ENCODE data around the gene MARK2. TPM values are rescaled to one million over a fixed set of nuclear protein-coding genes. Genes with fewer than 3 reads are reported as not detected.
"Not testable (repeated sequence)": the region's sequence is repeated elsewhere in the genome, so short reads cannot be mapped to it uniquely, and the experiment has no call there.

Gene MARK2
- total and polyA plus RNA-seq, 11 donors: 17.0 to 53.5 (median 37.5) TPM

- Histone ChIP-seq H3K27ac (no peak overlapping the region), H3K36me3 (peaks cover 0 to 27% (median 11%) of the 10 kb centered on the region in 9 donors), H3K9me3 (no peaks in the 10 kb centered on the region), H3K4me3 (no peak overlapping the region), H3K27me3 (no peaks in the 10 kb centered on the region), H3K4me1 (peaks cover 5 to 90% (median 26%) of the 10 kb centered on the region in 12 donors)
- DNase-seq (no peak), ATAC-seq (no peak)
- whole genome bisulfite sequencing, 4 donors: 95 to 97% (median 96%) methylated on average over 4 of the region's 4 CpGs
- intact Hi-C loops (cut with DNase I): no loop called here
- no peak for TF ChIP-seq POLR2A (IDR thresholded peaks at IDR 0.05)
These were observed 15.8 kb downstream of the MARK2 start for GRCh38 chr11:63854696-63855095.

- H3K27me3 ChIP-seq: no peaks in the 10 kb centered on the region
- intact Hi-C loops (cut with DNase I): no loop called here
- ATAC-seq (no peak), DNase-seq (no peak)
- H3K4me3 ChIP-seq: no peak overlapping the region
- peak overlapping the region in 1 of 12 donors; percentile 66 for H3K27ac ChIP-seq
- peaks cover 0 to 28% (median 15%) of the 10 kb centered on the region in 9 donors for H3K36me3 ChIP-seq
- TF ChIP-seq POLR2A (IDR thresholded peaks at IDR 0.05) (no peak), CTCF (IDR thresholded peaks at IDR 0.05) (no peak)
- peaks cover 5 to 79% (median 22%) of the 10 kb centered on the region in 12 donors for H3K4me1 ChIP-seq
- 84 to 89% (median 88%) methylated on average over 2 of the region's 2 CpGs for WGBS, 4 donors
- no peaks in the 10 kb centered on the region for H3K9me3 ChIP-seq
These were observed 17.1 kb downstream of the MARK2 start for GRCh38 chr11:63855975-63856374.

DNA sequence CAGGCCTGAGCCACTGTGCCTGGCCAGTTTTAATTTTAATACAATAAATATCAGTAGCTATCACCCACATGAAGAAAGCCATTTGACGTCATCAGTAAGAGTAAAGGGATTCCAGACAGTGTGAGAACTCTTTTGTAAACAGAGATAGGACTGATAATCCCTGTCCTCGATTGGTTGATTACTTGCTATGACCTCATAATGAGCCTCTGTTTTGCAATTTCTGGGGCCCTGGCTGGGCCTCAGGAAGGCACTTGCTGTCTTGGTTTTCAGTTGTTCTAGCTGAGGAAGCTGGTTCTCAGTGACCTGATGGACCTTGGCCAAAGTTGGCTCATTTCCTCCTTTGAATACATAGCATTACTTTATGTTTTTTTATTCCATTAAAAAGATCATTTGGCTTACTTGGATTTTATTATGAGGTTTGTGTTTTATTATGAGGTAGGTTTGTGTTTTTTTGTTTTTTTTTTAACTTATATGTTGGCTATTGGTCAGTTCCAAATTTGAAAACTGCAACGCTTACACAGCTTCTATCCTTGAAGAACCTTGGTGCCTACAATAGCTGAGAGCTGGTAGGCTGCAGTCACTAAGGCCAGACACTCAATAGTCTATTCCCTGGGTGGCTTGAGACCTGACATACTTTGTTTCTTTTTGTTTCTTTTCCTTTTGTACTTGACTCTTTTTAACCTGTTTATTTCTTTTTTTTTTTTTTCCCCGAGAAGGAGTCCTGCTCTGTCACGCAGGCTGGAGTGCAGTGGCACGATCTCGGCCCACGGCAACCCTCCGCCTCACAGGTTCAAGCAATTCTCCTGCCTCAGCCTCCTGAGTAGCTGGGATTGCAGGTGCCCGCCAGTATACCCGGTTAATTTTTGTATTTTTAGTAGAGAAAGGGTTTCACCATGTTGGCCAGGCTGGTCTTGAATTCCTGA, 20.0 kb downstream of the MARK2 start:
- H3K4me1 ChIP-seq: peaks cover 0 to 66% (median 16%) of the 10 kb centered on the region in 12 donors
- peak overlapping the region in 9 of 12 donors; percentile 2 to 61 (median 23) for H3K27ac ChIP-seq
- H3K36me3 ChIP-seq: peaks cover 0 to 32% (median 23%) of the 10 kb centered on the region in 9 donors
- intact Hi-C loops (cut with DNase I): no loop called here
- WGBS, 4 donors: 73 to 80% (median 77%) methylated on average over 11 of the region's 11 CpGs
- no peaks in the 10 kb centered on the region for H3K9me3 ChIP-seq
- H3K4me3 ChIP-seq: no peak overlapping the region
- TF ChIP-seq CTCF (IDR thresholded peaks at IDR 0.05): no peak
- no peak for TF ChIP-seq POLR2A (IDR thresholded peaks at IDR 0.05)
- DNase-seq (peak in 2 of 5 donors; percentile 48 to 59), ATAC-seq (peak; percentile 40 to 88 (median 84))
- no peaks in the 10 kb centered on the region for H3K27me3 ChIP-seq

DNA sequence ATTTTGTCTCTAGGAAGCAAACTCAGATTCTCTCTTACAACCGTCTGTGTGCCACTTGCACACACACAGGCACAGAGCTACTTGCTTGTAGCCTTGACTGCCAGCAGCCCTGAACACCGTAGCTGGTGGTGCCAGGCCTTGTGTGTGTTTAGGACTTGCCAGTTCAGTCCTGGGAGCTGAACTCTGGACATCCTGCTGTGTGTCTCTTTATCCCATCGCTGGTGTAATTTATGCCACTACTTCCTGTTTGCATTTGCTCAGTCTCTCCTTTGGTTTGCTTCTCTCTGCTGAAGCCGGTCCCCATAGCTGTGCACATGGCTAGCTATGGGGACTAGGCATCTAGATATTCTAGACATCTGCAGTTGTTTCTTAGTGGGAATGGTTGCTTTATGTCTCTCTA, 24.0 kb downstream of the MARK2 start:
- ATAC-seq: no peak
- H3K27me3 ChIP-seq: no peaks in the 10 kb centered on the region
- no peak for TF ChIP-seq CTCF (IDR thresholded peaks at IDR 0.05)
- no peak for TF ChIP-seq POLR2A (IDR thresholded peaks at IDR 0.05)
- H3K9me3 ChIP-seq: no peaks in the 10 kb centered on the region
- 56 to 65% (median 56%) methylated on average over 4 of the region's 4 CpGs for WGBS, 4 donors
- peaks cover 0 to 32% (median 18%) of the 10 kb centered on the region in 9 donors for H3K36me3 ChIP-seq
- H3K27ac ChIP-seq: peak overlapping the region in 1 of 12 donors; percentile 46
- H3K4me1 ChIP-seq: peaks cover 5 to 68% (median 34%) of the 10 kb centered on the region in 12 donors
- no peak for DNase-seq
- no peak overlapping the region for H3K4me3 ChIP-seq
- intact Hi-C loops (cut with DNase I): no loop called here

- Histone ChIP-seq H3K4me1 (peaks cover 4 to 68% (median 38%) of the 10 kb centered on the region in 12 donors), H3K36me3 (peaks cover 0 to 32% (median 18%) of the 10 kb centered on the region in 9 donors)
- H3K27ac ChIP-seq; DNase-seq; ATAC-seq; intact Hi-C loops (cut with DNase I); H3K4me3 ChIP-seq; H3K9me3 ChIP-seq; H3K27me3 ChIP-seq: not testable (repeated sequence)
- WGBS, 4 donors: 96 to 98% (median 97%) methylated on average over 6 of the region's 6 CpGs
These were observed 24.7 kb downstream of the MARK2 start for GRCh38 chr11:63863620-63864019.

Measured in heart left ventricle (tissue), 16 donors.